ENCODE data around the gene ITK.

DNA sequence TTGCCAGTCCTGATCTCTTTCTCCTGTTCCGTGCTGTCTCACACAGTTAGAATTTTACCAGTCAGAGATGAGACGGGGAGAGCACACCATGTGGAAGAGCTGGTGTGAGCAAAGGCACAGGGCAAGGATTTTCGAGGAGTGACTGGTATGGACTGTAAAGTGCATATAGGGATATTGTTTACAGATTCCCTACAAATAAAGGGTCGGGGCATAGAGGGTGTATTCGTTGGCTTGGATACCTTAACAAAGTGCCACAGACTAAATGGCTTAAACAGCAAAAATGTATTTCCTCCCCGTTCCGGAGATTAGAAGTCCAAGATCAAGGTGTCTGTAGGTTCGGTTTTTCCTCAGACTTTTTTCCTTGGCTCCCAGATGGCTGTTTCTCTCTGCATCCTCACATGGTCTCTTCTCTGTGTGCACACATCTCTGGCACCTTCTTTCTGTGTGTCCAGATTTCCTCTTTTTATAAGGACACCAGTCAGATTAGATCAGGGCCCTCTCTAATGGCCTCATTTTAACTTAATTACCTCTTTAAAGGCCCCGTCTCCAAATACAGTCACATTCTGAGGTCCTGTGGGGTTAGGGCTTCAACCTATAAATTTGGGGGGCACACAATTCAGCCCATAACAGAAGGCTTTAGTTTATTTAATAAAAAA, 108.7 kb downstream of the ITK start:
- TF ChIP-seq CTCF (IDR thresholded peaks at IDR 0.05) (no peak), EZH2phosphoT487 (IDR thresholded peaks at IDR 0.05) (no peak), EZH2 (IDR thresholded peaks at IDR 0.05) (no peak)
